Measurements from ENCODE around the gene TET1.
"Not testable (repeated sequence)": the region's sequence is repeated elsewhere in the genome, so short reads cannot be mapped to it uniquely, and the experiment has no call there.

DNA sequence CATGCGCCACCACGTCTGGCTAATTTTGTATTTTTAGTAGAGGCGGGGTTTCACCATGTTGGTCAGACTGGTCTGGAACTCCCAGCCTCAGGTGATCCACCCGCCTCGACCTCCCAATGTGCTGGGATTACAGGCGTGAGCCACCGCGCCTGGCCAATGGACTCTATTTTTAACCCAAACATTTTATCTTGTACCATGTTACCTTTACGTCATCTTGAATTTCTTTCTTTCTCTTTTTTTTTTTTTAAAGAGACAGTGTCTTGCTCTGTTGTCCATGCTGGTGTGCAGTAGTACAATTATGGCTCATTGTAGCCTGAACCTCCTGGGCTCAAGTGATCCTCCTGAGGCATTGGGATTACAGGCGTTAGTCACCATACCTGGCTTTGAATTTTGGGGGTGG, 57.6 kb downstream of the TET1 start:
- TF ChIP-seq POLR2A (IDR thresholded peaks at IDR 0.05; ENCODE audit: low read depth, low read length); POLR2AphosphoS5 (IDR thresholded peaks at IDR 0.05; ENCODE audit: low read depth, low read length); POU2F2 (IDR thresholded peaks at IDR 0.05; ENCODE audit: low read depth, low read length); TAF1 (IDR thresholded peaks at IDR 0.05; ENCODE audit: low read depth, low read length); SPI1 (IDR thresholded peaks at IDR 0.05; ENCODE audit: low read depth, low read length); PAX5 (IDR thresholded peaks at IDR 0.05; ENCODE audit: insufficient read depth, low read length, severe bottlenecking): not testable (repeated sequence)

Measured in GM12891 (cell line).